HepG2 (cell line): ENCODE measurements around the gene MRE11. TPM values are rescaled to one million over a fixed set of nuclear protein-coding genes. Genes with fewer than 3 reads are reported as not detected.

ENCODE experiments used
- ARNT2 ChIP-seq: sonication (generic); formaldehyde crosslinking; IDR thresholded peaks from 2 replicates; pipeline ENCODE4 v1.8.0; 2022; ENCODE audit warnings: mild to moderate bottlenecking, low read depth, missing genetic modification reagents, moderate library complexity
- ATF1 ChIP-seq: IDR thresholded peaks from 2 replicates; pipeline ENCODE4 v1.6.1; 2016; ENCODE audit warnings: mild to moderate bottlenecking, control low read depth
- ERF ChIP-seq: IDR thresholded peaks from 2 replicates; pipeline ENCODE4 v1.6.1; 2018; ENCODE audit warnings: missing biosample characterization, missing genetic modification reagents
- KAT8 ChIP-seq: IDR thresholded peaks from 2 replicates; pipeline ENCODE4 v1.6.1; 2016; ENCODE audit warnings: missing genetic modification reagents, missing compliant biosample characterization
- NFYC ChIP-seq: IDR thresholded peaks from 2 replicates; pipeline ENCODE4 v1.6.1; 2016; ENCODE audit warnings: missing genetic modification reagents, missing compliant biosample characterization
- PHF5A ChIP-seq: IDR thresholded peaks from one replicate; pipeline ENCODE4 v1.6.1; 2018; ENCODE audit warnings: low read depth, missing genetic modification reagents; ENCODE audit not compliant: unreplicated experiment
- RNF2 ChIP-seq: fragments of 450-650 bp; conservative IDR thresholded peaks from 2 replicates; pipeline ENCODE4 v1.6.1; 2016; ENCODE audit warnings: low read depth
- SOX6 ChIP-seq, 2 experiments: fragments of 450-650 bp in 1 of 2; sonication (generic) in 1 of 2; formaldehyde crosslinking in 1 of 2; IDR thresholded peaks; 2 replicates each; pipeline versions ENCODE4 v1.4.0 to v1.6.1; 2017 to 2020; ENCODE audit warnings: antibody characterized with exemption in 1 of 2, mild to moderate bottlenecking in 1 of 2, missing genetic modification reagents in 1 of 2
- SP5 ChIP-seq: IDR thresholded peaks from 2 replicates; pipeline ENCODE4 v1.6.1; 2016; ENCODE audit warnings: low read depth, borderline replicate concordance
- SRSF1 ChIP-seq: fragments of 200-400 bp; formaldehyde crosslinking; optimal IDR thresholded peaks from 2 replicates; pipeline ENCODE3; 2017; ENCODE audit warnings: mild to moderate bottlenecking, low read depth, low read length, moderate library complexity
- ZMAT3 ChIP-seq: sonication (generic); formaldehyde crosslinking; conservative IDR thresholded peaks from 2 replicates; pipeline ENCODE4 v1.7.0; 2021; ENCODE audit warnings: missing genetic modification reagents
- ZNF788 ChIP-seq: sonication (generic); formaldehyde crosslinking; IDR thresholded peaks from 2 replicates; pipeline ENCODE4 v1.5.0; 2020; ENCODE audit warnings: mild to moderate bottlenecking, missing genetic modification reagents, borderline replicate concordance
- ZSCAN22 ChIP-seq: sonication (generic); formaldehyde crosslinking; IDR thresholded peaks from 2 replicates; pipeline ENCODE4 v1.4.0; 2020; ENCODE audit warnings: mild to moderate bottlenecking, missing genetic modification reagents
- polyA plus RNA-seq, 8 experiments: library from polyadenylated mRNA; depleted of rRNA in 3 of 8; stranded (reverse) in 7 of 8; unstranded in 1 of 8; fragments of >200 nt; fragmentation: Illumina TruSeq in 4 of 8; extraction: Trizol in 4 of 8; gene quantifications; 2 replicates each; pipeline versions ENCODE4 v1.2.1 to v1.2.3, GENCODE V29; 2011 to 2016; ENCODE audit warnings: low read depth in 4 of 8, missing spikeins in 1 of 8, mixed read lengths in 1 of 8; ENCODE audit not compliant: insufficient read depth in 1 of 8
- total RNA-seq, 5 experiments: library from RNA; depleted of rRNA; stranded (reverse); fragments of >200 nt; fragmentation: Illumina TruSeq; extraction: Trizol; gene quantifications; 2 replicates each; pipeline ENCODE4 v1.2.3, GENCODE V29; 2016; ENCODE audit warnings: low read depth in 1 of 5
- TF ChIP-seq, protein P1 (sequence below): sonication (generic); formaldehyde crosslinking; IDR thresholded peaks from 2 replicates; pipeline ENCODE4 v1.4.0; 2020; ENCODE audit warnings: missing genetic modification reagents
- TF ChIP-seq, protein P2 (sequence below): IDR thresholded peaks from 2 replicates; pipeline ENCODE4 v1.6.1; 2016; ENCODE audit warnings: mild to moderate bottlenecking, missing biosample characterization, missing genetic modification reagents
- TF ChIP-seq, protein P3 (sequence below): sonication (generic); IDR thresholded peaks from 2 replicates; pipeline ENCODE4 v1.6.1; 2016; ENCODE audit warnings: low read depth, borderline replicate concordance
- TF ChIP-seq, protein P4 (sequence below), 2 experiments: sonication (generic) in 1 of 2; formaldehyde crosslinking in 1 of 2; IDR thresholded peaks; 2 replicates each; pipeline versions ENCODE4 v1.4.0 to v1.6.1; 2016 to 2020; ENCODE audit warnings: borderline replicate concordance in 1 of 2, low read depth in 1 of 2, mild to moderate bottlenecking in 1 of 2, missing genetic modification reagents in 1 of 2

The MRE11 gene
- total and polyA plus RNA-seq, 2 of the 13 experiments (the other 11 are each of a cell fraction or from before 2014, with no cell fraction given): 7.2 to 37.3 TPM

DNA sequence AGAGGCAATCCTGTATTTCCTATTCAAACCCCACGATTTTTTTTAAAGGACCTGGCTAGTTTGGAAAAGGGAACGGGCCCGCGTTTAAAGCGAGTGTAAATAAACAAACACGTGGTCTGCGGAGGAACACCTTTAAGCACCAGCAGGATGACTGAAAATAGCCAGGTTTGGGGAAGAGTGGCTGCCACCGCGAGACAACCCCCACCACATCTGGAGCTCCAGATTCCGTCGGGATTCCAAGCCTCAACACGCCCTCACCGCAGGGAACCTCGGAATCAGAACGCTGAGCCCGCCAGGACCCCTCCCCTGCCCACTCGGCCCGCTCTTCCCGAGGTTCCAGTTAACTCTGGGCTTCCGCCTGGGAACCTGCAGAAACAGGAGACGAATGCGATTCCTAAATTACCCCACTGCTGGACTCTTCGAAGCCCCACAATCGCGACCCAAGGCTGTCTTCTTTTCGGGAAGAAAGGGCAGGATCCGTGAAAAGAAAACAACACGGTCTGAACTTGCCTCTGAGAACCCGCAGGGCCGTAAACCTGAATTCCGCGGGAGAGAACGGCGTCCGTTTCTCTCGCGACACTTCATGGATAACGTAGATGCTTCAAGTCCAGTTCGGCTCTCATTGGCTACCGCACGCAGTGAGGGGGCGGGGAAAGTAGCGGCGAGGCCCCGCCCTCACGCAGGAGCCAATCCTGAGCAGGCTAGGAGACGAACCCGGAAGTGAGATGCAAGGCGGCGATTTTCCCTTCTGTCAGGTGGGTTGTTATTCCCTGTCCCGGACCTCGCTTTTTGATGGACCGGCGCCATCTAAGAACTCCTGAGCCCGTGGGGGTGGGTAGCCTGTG, at the start of gene MRE11, which contains the start of gene ANKRD49 (continued):
- TF ChIP-seq, protein P1, sequence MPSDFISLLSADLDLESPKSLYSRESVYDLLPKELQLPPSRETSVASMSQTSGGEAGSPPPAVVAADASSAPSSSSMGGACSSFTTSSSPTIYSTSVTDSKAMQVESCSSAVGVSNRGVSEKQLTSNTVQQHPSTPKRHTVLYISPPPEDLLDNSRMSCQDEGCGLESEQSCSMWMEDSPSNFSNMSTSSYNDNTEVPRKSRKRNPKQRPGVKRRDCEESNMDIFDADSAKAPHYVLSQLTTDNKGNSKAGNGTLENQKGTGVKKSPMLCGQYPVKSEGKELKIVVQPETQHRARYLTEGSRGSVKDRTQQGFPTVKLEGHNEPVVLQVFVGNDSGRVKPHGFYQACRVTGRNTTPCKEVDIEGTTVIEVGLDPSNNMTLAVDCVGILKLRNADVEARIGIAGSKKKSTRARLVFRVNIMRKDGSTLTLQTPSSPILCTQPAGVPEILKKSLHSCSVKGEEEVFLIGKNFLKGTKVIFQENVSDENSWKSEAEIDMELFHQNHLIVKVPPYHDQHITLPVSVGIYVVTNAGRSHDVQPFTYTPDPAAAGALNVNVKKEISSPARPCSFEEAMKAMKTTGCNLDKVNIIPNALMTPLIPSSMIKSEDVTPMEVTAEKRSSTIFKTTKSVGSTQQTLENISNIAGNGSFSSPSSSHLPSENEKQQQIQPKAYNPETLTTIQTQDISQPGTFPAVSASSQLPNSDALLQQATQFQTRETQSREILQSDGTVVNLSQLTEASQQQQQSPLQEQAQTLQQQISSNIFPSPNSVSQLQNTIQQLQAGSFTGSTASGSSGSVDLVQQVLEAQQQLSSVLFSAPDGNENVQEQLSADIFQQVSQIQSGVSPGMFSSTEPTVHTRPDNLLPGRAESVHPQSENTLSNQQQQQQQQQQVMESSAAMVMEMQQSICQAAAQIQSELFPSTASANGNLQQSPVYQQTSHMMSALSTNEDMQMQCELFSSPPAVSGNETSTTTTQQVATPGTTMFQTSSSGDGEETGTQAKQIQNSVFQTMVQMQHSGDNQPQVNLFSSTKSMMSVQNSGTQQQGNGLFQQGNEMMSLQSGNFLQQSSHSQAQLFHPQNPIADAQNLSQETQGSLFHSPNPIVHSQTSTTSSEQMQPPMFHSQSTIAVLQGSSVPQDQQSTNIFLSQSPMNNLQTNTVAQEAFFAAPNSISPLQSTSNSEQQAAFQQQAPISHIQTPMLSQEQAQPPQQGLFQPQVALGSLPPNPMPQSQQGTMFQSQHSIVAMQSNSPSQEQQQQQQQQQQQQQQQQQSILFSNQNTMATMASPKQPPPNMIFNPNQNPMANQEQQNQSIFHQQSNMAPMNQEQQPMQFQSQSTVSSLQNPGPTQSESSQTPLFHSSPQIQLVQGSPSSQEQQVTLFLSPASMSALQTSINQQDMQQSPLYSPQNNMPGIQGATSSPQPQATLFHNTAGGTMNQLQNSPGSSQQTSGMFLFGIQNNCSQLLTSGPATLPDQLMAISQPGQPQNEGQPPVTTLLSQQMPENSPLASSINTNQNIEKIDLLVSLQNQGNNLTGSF (CRISPR knock-in tag): no peak
- TF ChIP-seq SP5 (peak; percentile 72; the same call in 1 of the 2 replicates), KAT8 (CRISPR knock-in tag) (peak; percentile 91), NFYC (CRISPR knock-in tag) (peak; percentile 91), ARNT2 (CRISPR knock-in tag) (peak; percentile 55; the same call in 1 of the 2 replicates), ZMAT3 (peak; percentile 82; the same call in 1 of the 2 replicates), ZSCAN22 (CRISPR knock-in tag) (no peak), ERF (CRISPR knock-in tag) (0 out of 2 replicates have a peak, but pooled peaks have one; percentile 33), ZNF788 (CRISPR knock-in tag) (no peak; the same call in 1 of the 2 replicates), SOX6 (IDR thresholded peaks at IDR 0.05) (no peak), SOX6 (CRISPR knock-in tag; IDR thresholded peaks at IDR 0.05) (peak; percentile 10; the same call in 1 of the 2 replicates), RNF2 (peak; percentile 49; the same call in 1 of the 2 replicates), SRSF1 (peak; percentile 39), ATF1 (CRISPR knock-in tag) (peak; percentile 71), PHF5A (CRISPR knock-in tag) (no peak)
- TF ChIP-seq, protein P2, sequence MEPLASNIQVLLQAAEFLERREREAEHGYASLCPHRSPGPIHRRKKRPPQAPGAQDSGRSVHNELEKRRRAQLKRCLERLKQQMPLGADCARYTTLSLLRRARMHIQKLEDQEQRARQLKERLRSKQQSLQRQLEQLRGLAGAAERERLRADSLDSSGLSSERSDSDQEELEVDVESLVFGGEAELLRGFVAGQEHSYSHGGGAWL (CRISPR knock-in tag): peak; percentile 40; the same call in 1 of the 2 replicates
- TF ChIP-seq, protein P3, sequence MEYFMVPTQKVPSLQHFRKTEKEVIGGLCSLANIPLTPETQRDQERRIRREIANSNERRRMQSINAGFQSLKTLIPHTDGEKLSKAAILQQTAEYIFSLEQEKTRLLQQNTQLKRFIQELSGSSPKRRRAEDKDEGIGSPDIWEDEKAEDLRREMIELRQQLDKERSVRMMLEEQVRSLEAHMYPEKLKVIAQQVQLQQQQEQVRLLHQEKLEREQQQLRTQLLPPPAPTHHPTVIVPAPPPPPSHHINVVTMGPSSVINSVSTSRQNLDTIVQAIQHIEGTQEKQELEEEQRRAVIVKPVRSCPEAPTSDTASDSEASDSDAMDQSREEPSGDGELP: peak; percentile 53; the same call in 1 of the 2 replicates
- TF ChIP-seq, protein P4, sequence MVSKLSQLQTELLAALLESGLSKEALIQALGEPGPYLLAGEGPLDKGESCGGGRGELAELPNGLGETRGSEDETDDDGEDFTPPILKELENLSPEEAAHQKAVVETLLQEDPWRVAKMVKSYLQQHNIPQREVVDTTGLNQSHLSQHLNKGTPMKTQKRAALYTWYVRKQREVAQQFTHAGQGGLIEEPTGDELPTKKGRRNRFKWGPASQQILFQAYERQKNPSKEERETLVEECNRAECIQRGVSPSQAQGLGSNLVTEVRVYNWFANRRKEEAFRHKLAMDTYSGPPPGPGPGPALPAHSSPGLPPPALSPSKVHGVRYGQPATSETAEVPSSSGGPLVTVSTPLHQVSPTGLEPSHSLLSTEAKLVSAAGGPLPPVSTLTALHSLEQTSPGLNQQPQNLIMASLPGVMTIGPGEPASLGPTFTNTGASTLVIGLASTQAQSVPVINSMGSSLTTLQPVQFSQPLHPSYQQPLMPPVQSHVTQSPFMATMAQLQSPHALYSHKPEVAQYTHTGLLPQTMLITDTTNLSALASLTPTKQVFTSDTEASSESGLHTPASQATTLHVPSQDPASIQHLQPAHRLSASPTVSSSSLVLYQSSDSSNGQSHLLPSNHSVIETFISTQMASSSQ (IDR thresholded peaks at IDR 0.05; ENCODE audit: low read depth): 0 out of 2 replicates have a peak, but pooled peaks have one; percentile 11
- TF ChIP-seq, protein P4 (CRISPR knock-in tag; IDR thresholded peaks at IDR 0.05; ENCODE audit: borderline replicate concordance): no peak
